ENCODE results near the gene MRC1. TPM values are rescaled to one million over a fixed set of nuclear protein-coding genes. Genes with fewer than 3 reads are reported as not detected.

Gene MRC1
- total and polyA plus RNA-seq, 2 experiments from 2014 or later = not detected

DNA sequence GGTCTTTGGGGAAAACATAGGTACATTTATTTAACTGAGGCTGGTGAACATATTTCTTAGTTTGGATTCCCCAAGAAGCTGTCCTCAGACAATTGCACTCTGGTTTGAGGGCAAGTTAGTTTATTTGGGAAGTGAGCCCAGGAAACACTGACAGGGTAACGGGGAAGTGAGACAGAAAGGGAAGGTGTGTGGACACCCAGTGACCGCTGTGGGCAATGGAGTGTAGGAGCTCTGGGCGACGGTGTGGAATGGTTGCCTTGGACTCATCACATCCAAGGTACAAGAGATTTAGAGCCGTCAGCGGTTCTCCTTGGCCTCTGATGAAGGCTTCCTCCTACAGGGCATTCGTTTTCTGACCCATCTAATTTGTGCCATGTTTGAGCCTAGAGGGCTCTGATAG is 7.1 kb downstream of the MRC1 start:
- in situ Hi-C loops (cut with MboI) = no loop called here
- 85 to 86% methylated on average over 7 of the region's 7 CpGs for WGBS, 2 experiments (ENCODE audit: low coverage in 1 of 2, low lambda C conversion rate in 2 of 2, missing lambda C conversion rate in 2 of 2)
- no peaks in the 10 kb centered on the region for H3K9me3 ChIP-seq (ENCODE audit: low read depth)

DNA sequence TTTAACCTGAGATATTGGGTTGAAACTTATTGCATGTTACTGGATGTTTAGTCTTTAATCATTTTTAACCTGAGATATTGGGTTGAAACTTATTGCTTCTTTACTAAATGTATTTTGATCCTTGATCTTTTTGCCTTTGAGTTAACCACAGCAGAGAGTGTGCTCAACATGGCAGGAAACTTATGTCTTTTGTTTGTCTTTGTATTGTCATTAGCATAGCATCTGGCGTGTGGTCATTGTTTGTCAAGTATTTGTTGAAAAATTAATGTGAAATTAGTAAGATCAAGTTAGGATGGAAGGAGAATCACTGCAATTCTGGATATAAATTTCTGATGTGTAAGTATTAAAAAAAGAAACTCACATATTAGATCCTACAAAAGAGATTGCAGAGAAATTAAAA is 8.2 kb downstream of the MRC1 start:
- Histone ChIP-seq H3K36me3 (ENCODE audit: low read depth) (no peaks in the 10 kb centered on the region), H3K9me3 (ENCODE audit: low read depth) (no peaks in the 10 kb centered on the region), H3K4me3 (no peak overlapping the region), H2AFZ (no peak overlapping the region), H3K79me2 (ENCODE audit: insufficient read depth) (no peaks in the 10 kb centered on the region), H3F3A (ENCODE audit: insufficient read depth) (no peaks in the 10 kb centered on the region), H3K27me3 (replicated peaks; ENCODE audit: insufficient read depth) (no peaks in the 10 kb centered on the region), H3K4me1 (ENCODE audit: insufficient read depth) (no peaks in the 10 kb centered on the region; the same call in 1 of the 2 replicates), H3K9me2 (ENCODE audit: insufficient read depth) (no peaks in the 10 kb centered on the region), H3K4me2 (ENCODE audit: unreplicated experiment) (no peak overlapping the region), H3K9ac (no peak overlapping the region), H4K20me1 (ENCODE audit: insufficient read depth) (no peaks in the 10 kb centered on the region), H3K27ac (no peak overlapping the region)
- TF ChIP-seq EZH2phosphoT487 (IDR thresholded peaks at IDR 0.05; ENCODE audit: insufficient read depth, low read depth) (no peak), EZH2 (IDR thresholded peaks at IDR 0.05; ENCODE audit: insufficient read depth, poor library complexity, severe bottlenecking) (no peak)
- in situ Hi-C loops (cut with MboI) = no loop called here
- DNase-seq = no peak
- 63 to 81% methylated on average over 1 of the region's 1 CpG for WGBS, 2 experiments (ENCODE audit: low coverage in 1 of 2, low lambda C conversion rate in 2 of 2, missing lambda C conversion rate in 2 of 2)

More for the DNA sequence above, 7.1 kb downstream of the MRC1 start:
- Histone ChIP-seq H3K36me3 (ENCODE audit: low read depth) (no peaks in the 10 kb centered on the region), H3K4me2 (ENCODE audit: unreplicated experiment) (no peak overlapping the region), H3F3A (ENCODE audit: insufficient read depth) (no peaks in the 10 kb centered on the region), H3K27me3 (replicated peaks; ENCODE audit: insufficient read depth) (no peaks in the 10 kb centered on the region), H4K20me1 (ENCODE audit: insufficient read depth) (no peaks in the 10 kb centered on the region), H3K4me3 (no peak overlapping the region), H3K9ac (no peak overlapping the region), H3K27ac (no peak overlapping the region), H3K79me2 (ENCODE audit: insufficient read depth) (no peaks in the 10 kb centered on the region), H2AFZ (no peak overlapping the region), H3K4me1 (ENCODE audit: insufficient read depth) (0 out of 2 replicates have a peak, but pooled peaks cover 3% of the 10 kb centered on the region), H3K9me2 (ENCODE audit: insufficient read depth) (no peaks in the 10 kb centered on the region)
- DNase-seq = no peak
- no peak for TF ChIP-seq EZH2 (IDR thresholded peaks at IDR 0.05; ENCODE audit: insufficient read depth, poor library complexity, severe bottlenecking)
- no peak for TF ChIP-seq EZH2phosphoT487 (IDR thresholded peaks at IDR 0.05; ENCODE audit: insufficient read depth, low read depth)

DNA sequence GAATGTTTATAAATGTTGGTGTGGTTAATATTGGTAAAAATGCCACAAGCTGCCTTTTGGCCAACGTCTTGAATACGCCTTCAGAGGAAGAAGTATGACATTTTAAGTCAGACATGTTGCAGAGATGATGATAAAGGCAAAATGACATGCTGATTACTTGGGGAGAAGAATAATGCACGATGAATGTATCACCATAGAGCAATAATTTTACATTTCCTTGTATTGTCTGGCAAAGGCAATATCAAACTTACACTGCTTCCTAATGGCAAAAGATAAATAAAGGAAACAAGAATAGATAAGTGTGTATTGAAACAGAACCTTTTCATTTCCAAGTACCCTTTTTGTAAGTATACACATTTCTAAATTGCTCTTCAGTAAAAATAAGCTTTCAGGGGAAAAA is 8.6 kb downstream of the MRC1 start:
- Histone ChIP-seq H3F3A (ENCODE audit: insufficient read depth) (no peaks in the 10 kb centered on the region), H3K79me2 (ENCODE audit: insufficient read depth) (no peaks in the 10 kb centered on the region), H3K9me2 (ENCODE audit: insufficient read depth) (no peaks in the 10 kb centered on the region), H3K4me3 (no peak overlapping the region), H3K9ac (no peak overlapping the region), H3K36me3 (ENCODE audit: low read depth) (no peaks in the 10 kb centered on the region), H3K27me3 (replicated peaks; ENCODE audit: insufficient read depth) (no peaks in the 10 kb centered on the region), H3K27ac (no peak overlapping the region), H3K9me3 (ENCODE audit: low read depth) (no peaks in the 10 kb centered on the region), H3K4me2 (ENCODE audit: unreplicated experiment) (no peak overlapping the region), H3K4me1 (ENCODE audit: insufficient read depth) (no peaks in the 10 kb centered on the region; the same call in 1 of the 2 replicates), H4K20me1 (ENCODE audit: insufficient read depth) (no peaks in the 10 kb centered on the region), H2AFZ (no peak overlapping the region)
- DNase-seq = no peak
- in situ Hi-C loops (cut with MboI) = no loop called here
- no peak for TF ChIP-seq EZH2 (IDR thresholded peaks at IDR 0.05; ENCODE audit: insufficient read depth, poor library complexity, severe bottlenecking)
- WGBS, 2 experiments (ENCODE audit: low coverage in 1 of 2, low lambda C conversion rate in 2 of 2, missing lambda C conversion rate in 2 of 2) = 84 to 86% methylated on average over 3 of the region's 3 CpGs

DNA sequence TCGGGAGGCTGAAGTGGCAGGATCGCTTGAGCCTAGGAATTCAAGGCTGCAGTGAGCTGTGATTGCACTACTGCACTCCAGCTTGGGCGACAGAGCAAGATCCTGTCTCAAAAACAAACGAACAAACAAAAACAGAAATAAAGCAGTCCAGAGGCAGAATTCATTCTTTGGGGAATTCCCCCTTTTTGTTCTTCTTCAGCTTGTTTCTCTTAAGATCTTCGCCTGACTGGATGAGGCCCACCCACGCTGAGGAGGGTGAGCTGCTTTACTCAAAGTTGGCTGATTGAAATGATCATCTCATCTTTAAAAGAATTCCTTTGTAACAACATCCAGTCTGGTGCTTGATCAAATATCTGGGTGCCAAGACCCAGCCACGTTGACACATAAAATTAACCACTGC is 10.7 kb downstream of the MRC1 start:
- H3K4me2 ChIP-seq (ENCODE audit: unreplicated experiment) = no peak overlapping the region
- no peaks in the 10 kb centered on the region for H3K9me3 ChIP-seq (ENCODE audit: low read depth)
- no peaks in the 10 kb centered on the region for H3K79me2 ChIP-seq (ENCODE audit: insufficient read depth)
- H3K4me1 ChIP-seq (ENCODE audit: insufficient read depth) = no peaks in the 10 kb centered on the region; the same call in 1 of the 2 replicates
- WGBS, 2 experiments (ENCODE audit: low coverage in 1 of 2, low lambda C conversion rate in 2 of 2, missing lambda C conversion rate in 2 of 2) = 28 to 30% methylated on average over 7 of the region's 7 CpGs
- no peaks in the 10 kb centered on the region for H4K20me1 ChIP-seq (ENCODE audit: insufficient read depth)
- H3K9ac ChIP-seq = no peak overlapping the region
- H3K36me3 ChIP-seq (ENCODE audit: low read depth) = no peaks in the 10 kb centered on the region
- DNase-seq = no peak
- no peak overlapping the region for H3K27ac ChIP-seq
- no peak overlapping the region for H2AFZ ChIP-seq
- H3K9me2 ChIP-seq (ENCODE audit: insufficient read depth) = no peaks in the 10 kb centered on the region
- no peaks in the 10 kb centered on the region for H3F3A ChIP-seq (ENCODE audit: insufficient read depth)
- in situ Hi-C loops (cut with MboI) = no loop called here
- H3K4me3 ChIP-seq = no peak overlapping the region
- TF ChIP-seq EZH2 (IDR thresholded peaks at IDR 0.05; ENCODE audit: insufficient read depth, poor library complexity, severe bottlenecking) = no peak
- no peak for TF ChIP-seq EZH2phosphoT487 (IDR thresholded peaks at IDR 0.05; ENCODE audit: insufficient read depth, low read depth)
- no peaks in the 10 kb centered on the region for H3K27me3 ChIP-seq (replicated peaks; ENCODE audit: insufficient read depth)

DNA sequence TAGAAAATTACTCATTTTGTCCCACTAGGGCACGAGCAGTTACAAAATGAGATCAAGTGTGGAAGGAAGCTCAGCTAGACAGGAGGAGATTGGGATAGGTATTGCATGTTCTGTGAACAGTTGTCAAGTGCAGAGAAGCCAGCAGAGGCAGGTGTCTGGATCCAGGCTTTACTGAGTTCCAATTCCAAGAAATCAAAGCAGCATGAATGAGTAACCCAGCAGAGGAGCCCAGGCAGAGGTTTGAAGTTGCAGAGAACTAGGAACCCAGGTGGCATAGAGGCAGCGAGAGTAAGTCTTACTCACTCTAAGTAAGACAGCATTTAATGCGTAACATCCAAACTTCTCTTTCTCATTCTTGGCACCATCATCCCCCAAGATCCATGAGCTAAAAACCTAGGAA is 11.8 kb downstream of the MRC1 start:
- H3K79me2 ChIP-seq (ENCODE audit: insufficient read depth) = no peaks in the 10 kb centered on the region
- no peak overlapping the region for H3K4me3 ChIP-seq
- H3K4me1 ChIP-seq (ENCODE audit: insufficient read depth) = no peaks in the 10 kb centered on the region; the same call in 1 of the 2 replicates
- DNase-seq = no peak
- no peak for TF ChIP-seq EZH2 (IDR thresholded peaks at IDR 0.05; ENCODE audit: insufficient read depth, poor library complexity, severe bottlenecking)
- TF ChIP-seq EZH2phosphoT487 (IDR thresholded peaks at IDR 0.05; ENCODE audit: insufficient read depth, low read depth) = no peak
- no peaks in the 10 kb centered on the region for H4K20me1 ChIP-seq (ENCODE audit: insufficient read depth)
- H3K9me2 ChIP-seq (ENCODE audit: insufficient read depth) = no peaks in the 10 kb centered on the region
- H3K27ac ChIP-seq = no peak overlapping the region
- H2AFZ ChIP-seq = no peak overlapping the region
- H3K36me3 ChIP-seq (ENCODE audit: low read depth) = no peaks in the 10 kb centered on the region
- WGBS, 2 experiments (ENCODE audit: low coverage in 1 of 2, low lambda C conversion rate in 2 of 2, missing lambda C conversion rate in 2 of 2) = 89 to 90% methylated on average over 3 of the region's 3 CpGs
- in situ Hi-C loops (cut with MboI) = no loop called here
- no peaks in the 10 kb centered on the region for H3K27me3 ChIP-seq (replicated peaks; ENCODE audit: insufficient read depth)
- H3K4me2 ChIP-seq (ENCODE audit: unreplicated experiment) = no peak overlapping the region
- no peaks in the 10 kb centered on the region for H3F3A ChIP-seq (ENCODE audit: insufficient read depth)
- no peak overlapping the region for H3K9ac ChIP-seq
- no peaks in the 10 kb centered on the region for H3K9me3 ChIP-seq (ENCODE audit: low read depth)
